ENCODE data around the gene TMEM59L.

DNA sequence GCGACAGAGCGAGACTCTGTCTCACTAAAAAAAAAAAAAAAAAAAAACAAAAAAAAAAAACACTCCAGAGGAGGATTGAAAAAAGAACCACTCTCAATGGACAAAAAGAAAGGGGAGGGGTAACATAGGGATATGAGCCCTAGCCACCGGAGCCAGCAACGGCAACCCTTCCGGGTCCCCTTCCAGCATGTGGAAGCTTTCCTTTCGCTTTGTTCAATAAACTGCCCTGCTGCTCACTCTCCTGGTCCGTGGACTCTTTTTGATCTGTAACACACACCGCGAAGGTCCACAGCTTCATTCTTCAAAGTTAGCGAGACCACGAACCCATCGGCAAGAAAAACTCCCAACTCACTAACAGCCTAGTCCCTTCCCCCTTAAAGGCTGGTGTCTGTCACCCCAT lies 25.1 kb upstream of the TMEM59L start:
- TF ChIP-seq GATA3 (IDR thresholded peaks at IDR 0.05; ENCODE audit: low read depth, low read length): no peak
- TF ChIP-seq GATA2 (IDR thresholded peaks at IDR 0.05; ENCODE audit: low read depth, low read length): no peak
